ENCODE measurements around the gene HNRNPA1.
"Not testable (repeated sequence)": the region's sequence is repeated elsewhere in the genome, so short reads cannot be mapped to it uniquely, and the experiment has no call there.

Gene HNRNPA1

GRCh38 chr12:54277823-54278276 is 2.7 kb upstream of the HNRNPA1 start:
- no peak for DNase-seq

DNA sequence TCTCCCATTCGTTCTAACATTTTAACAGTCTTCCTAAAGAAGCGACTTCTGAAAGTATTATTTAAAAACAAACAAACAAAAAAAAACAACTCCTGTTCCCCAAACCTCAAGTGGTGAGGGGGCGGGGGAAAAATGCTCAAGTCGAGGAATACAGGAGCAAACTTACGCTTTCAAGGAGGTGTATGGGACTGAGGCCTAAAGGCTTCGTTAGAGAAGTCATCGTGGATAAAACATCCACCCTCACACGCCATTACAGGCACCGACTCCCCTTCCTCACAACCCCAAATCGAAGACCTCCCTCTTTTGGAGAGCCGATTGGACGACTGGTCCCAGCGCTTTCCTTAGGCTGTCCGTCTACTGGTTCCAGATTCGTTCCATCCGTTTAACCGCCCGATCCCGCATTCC is 1.3 kb upstream of the HNRNPA1 start:
- no peak for DNase-seq

GRCh38 chr12:54279632-54280467 is 676 bp upstream of the HNRNPA1 start, which contains the start of gene CBX5:
Gene CBX5, minus strand, starts transcription at chr12:54280122. Its CDS starts 22,472 bp downstream, at chr12:54257650.
- DNase-seq = peak; percentile 96

DNA sequence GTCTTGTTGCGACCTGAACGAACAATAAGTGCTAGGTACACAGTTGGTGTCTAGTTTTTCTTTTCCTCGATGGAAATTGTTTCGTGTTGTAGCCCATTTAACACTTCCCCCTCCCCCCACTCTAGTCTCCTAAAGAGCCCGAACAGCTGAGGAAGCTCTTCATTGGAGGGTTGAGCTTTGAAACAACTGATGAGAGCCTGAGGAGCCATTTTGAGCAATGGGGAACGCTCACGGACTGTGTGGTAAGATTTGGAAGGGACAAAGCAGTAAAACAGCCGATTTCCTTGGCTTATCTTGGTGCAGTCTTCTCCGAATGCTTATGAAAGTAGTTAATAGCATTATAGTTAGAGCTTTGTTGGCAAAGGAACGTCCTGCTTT is 724 bp downstream of the HNRNPA1 start:
- not testable (repeated sequence) for DNase-seq

GRCh38 chr12:54281694-54282093 is 1.2 kb downstream of the HNRNPA1 start:
- not testable (repeated sequence) for DNase-seq

DNA sequence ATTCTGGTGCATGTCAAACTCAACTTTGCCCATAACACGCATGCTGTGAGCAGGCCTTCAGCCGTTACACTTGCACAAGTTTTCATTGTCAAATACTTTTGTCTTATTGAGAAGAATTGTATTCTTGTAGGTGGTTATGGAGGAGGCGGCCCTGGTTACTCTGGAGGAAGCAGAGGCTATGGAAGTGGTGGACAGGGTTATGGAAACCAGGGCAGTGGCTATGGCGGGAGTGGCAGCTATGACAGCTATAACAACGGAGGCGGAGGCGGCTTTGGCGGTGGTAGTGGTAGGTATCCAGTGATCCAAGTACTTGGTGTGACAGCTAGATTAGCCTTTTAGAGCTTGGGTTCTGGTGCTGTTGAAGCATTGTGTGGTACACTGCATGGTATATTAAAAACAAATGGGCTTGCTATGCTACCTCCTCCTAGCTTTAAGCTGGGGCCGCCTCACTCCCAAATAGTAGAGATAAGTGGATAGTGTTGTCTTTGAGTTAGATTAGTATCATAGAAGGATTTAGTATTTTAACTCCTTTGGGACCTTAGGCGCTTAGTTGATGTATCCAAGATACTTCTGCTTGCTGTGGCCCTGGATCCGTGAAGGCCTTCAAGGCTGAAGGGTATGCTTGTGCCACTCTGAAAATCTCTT is 2.5 kb downstream of the HNRNPA1 start:
- no peak for DNase-seq

DNA sequence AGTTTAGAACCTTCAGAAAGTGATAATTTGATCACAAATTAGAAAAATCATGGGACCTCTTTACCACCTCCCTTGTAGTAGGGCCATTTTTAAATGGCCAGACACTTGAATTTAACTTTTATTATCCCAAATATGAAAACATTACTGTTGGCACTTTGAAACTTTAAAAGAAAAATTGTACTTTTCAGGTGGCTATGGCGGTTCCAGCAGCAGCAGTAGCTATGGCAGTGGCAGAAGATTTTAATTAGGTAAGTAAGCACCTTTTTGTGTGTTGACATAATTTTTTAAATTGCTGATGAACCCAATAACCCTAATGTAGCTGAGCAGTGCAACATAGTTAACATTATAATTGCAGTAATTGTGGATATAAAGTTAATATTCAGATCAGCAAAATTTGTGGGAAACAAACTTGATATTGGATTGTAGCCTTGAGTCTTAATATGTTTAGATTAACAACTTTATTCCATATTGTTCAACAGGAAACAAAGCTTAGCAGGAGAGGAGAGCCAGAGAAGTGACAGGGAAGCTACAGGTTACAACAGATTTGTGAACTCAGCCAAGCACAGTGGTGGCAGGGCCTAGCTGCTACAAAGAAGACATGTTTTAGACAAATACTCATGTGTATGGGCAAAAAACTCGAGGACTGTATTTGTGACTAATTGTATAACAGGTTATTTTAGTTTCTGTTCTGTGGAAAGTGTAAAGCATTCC is 3.7 kb downstream of the HNRNPA1 start:
- not testable (repeated sequence) for DNase-seq

DNA sequence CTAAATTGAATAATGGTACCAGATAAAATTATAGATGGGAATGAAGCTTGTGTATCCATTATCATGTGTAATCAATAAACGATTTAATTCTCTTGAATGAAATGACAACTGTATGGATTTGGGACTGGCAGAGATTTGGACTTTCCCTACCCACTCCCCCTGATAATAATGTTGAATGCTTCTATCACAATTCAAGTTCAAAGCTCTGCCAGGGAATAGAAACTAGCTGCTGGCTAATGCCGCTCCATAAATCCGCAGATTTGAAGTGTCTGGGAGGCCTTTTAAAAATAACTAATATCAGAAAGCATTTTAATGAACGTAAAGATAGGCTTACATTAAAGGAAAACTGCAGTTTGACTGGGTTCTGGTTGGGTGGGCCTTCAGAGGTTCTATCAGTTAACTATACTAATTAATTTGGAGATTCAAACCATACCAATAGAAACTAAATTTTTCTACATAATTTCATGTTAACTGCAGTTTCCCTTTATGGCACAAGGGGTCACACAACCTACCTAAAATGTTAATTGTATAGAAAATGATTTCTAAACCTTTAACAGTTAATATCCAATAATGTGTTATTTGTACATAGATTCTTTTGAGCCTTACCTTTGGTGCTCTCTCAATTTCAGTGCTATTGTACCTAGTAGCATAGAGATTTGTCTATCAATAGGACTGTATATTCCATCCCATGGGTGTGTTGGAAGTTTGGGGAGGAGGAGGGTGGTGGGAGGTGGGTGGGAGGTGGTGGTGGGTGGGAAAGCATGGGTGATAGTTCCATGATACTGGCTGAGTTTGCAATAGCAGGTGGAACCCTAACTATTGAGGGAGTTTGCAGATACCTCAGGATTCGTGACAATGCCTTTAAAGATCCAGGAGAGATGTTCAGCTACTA is 4.9 kb downstream of the HNRNPA1 start:
- no peak for DNase-seq

- DNase-seq = no peak
These were observed 5.8 kb downstream of the HNRNPA1 start for GRCh38 chr12:54286042-54287030.

GRCh38 chr12:54287261-54288157 is 7.0 kb downstream of the HNRNPA1 start:
- no peak for DNase-seq

DNA sequence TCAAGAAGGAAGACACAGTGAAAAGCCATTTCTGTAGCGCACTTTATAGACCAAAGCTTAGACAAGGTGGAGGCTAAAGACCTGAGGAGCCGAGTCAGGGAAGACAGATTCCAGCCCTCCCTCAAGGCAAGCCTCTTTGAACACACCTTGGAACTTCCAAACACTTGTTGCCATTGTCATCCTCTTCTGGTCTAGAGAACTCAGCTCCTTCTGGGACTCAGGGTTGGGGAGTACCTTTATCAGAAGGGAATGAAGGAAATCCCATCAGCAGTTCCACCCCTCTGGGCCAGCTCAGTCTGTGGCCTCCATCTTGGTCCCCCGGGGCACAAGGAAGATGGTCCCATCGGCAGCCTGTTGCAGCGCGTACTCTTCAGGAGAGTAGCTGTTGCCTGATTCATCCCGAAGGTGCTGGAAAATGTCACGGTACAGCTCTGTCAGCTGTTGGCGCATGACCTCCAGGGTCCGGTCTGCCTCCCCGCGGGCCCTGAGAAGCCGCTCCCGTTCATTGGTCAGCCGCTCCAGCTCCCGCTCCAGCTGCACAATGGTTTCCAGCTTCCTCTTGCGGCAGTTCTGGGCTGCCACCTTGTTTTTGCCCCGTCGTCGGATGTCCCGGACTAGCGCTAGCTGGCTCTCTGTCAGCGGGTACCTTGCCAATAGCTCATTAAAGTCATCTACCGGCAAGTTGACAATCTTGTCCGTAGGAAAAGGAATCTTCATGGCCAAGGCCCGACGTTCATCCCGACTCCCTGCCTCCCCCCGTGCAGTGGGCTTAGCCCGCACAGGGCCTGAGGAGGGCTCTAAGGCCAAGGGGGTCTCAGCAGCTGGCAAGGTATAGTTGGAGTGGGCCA is 11.8 kb downstream of the HNRNPA1 start:
- no peak for DNase-seq

- DNase-seq = no peak
These were observed 12.4 kb downstream of the HNRNPA1 start for GRCh38 chr12:54292931-54293241.

DNA sequence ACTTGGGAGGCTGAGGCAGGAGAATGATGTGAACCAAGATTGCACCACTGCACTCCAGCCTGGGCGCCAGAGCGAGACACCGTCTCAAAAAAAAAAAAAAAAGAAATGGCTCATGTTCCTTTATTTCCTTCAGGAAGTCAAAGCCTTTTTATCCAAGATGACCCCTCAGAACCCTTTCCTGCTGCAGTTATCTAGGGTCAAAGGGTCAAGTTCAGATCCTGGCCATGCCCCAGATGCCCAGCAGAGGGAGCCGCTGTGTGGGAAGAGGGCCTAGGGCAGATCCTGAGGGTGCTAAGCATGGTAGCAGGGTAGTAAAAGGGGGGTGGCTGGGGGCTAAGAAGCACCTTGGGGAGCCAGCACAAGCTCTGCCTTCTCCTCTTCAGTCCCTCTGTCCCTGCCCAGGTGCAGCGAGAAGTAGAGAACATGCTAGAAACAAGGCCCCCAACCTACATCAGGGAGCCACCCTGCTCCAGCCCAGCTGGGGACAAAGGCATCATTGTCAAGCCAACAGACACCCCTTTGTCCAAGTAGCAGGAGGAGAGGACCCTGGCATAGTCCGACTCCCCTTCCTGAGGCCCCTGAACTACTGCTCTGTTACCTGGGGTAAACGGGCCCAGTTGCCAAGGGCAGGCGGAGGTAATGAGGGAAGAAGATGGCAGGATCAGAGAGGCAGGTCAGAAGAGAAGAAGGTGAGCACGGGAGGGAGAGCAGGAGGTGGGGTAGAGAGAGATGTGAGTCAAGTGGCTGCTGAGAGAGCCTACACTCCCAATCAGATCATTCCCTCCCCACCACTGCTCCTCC is 13.8 kb downstream of the HNRNPA1 start:
- DNase-seq = no peak

GRCh38 chr12:54294953-54295566 is 14.5 kb downstream of the HNRNPA1 start:
- no peak for DNase-seq

DNA sequence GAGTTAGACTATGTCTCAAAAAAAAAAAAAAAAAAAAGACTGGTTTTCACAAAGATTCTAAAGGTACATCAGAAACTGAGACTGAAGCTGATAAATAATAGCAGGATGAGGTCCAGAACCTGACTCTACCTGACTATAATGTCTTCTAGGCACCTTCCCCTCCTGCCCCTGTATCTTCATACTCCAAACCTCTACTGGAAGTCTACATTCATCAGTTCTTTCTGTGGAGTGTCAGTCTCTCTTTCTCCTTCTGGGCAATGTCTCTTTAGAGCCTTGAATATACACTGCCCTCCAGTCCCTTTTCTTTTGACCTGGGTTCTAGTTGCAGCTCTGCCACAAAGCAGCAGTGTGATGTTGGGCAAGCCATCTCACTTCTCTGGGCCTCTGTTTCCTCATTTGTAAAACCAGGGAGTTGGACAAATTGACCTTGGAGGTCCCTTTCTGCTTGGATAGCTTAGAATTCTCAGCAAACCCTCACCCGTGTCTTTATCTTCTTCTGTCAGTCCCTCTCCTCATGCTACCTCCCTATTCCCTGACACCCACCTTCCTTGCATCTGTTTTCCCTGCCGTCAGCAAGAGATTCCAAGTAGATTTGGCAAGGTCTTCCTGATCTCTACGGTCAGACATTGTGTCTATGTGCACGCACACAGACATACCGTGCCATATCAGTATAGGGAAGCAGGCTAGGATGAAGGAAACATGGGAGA is 16.0 kb downstream of the HNRNPA1 start:
- no peak for DNase-seq

- DNase-seq = no peak
These were observed 18.4 kb downstream of the HNRNPA1 start for GRCh38 chr12:54298904-54299303.

DNA sequence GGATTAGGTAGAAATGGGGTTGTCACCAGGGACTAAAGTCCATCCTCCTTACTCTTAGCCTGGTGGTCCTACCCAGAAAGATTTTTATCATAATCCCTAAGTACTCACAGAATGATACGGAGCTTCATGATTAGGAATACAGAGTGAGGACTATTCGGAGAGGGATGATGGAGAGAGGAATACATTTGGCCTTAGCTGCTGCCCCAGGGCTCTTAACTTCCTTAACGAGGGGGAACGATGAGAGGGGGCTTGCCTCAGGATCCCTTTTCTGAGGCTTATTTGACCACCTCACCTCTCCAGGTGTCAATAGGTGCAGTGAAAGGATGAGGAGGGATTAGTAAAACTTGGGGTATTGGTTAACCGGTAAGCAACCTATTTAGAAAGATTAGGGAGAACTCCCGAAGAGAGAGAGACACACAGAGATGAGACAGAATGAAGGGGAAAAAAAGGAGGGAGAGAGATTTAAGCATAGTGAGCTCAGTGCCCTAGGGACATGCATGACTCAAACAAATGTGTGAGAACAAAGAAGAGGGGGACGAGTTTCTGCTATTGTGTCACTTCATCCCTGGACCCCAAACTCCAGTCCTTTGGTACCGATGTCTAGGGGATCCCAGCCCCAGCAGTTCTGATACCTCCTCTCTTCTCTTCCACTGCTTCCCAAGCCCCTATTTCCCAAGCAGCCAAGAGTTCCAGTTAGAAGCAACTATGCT is 19.1 kb downstream of the HNRNPA1 start:
- DNase-seq = no peak

Data from KG1 (cell line).